GM18499 (cell line): ENCODE data around the gene SIK2.

Experiments used
- ATAC-seq: cut with Tn5 transposase; IDR thresholded peaks from one replicate; pipeline ENCODE4 v1.9.1; 2021; ENCODE audit warnings: moderate number of reproducible peaks; ENCODE audit not compliant: insufficient read depth, unreplicated experiment

SIK2 gene

GRCh38 chr11:111617286-111617685 lies 15.0 kb downstream of the SIK2 start:
- ATAC-seq = no peak

- ATAC-seq = no peak
Measured at GRCh38 chr11:111620518-111620917, 18.3 kb downstream of the SIK2 start.

- no peak for ATAC-seq
Measured at GRCh38 chr11:111623527-111624030, 21.3 kb downstream of the SIK2 start.

- ATAC-seq = no peak
Measured at GRCh38 chr11:111624608-111625007, 22.4 kb downstream of the SIK2 start.

GRCh38 chr11:111627591-111627990 lies 25.3 kb downstream of the SIK2 start:
- no peak for ATAC-seq

- ATAC-seq = no peak
Measured at GRCh38 chr11:111629499-111629898, 27.2 kb downstream of the SIK2 start.

GRCh38 chr11:111631024-111631665 lies 28.9 kb downstream of the SIK2 start:
- no peak for ATAC-seq

GRCh38 chr11:111631666-111632039 lies 29.4 kb downstream of the SIK2 start:
- no peak for ATAC-seq

- no peak for ATAC-seq
Measured at GRCh38 chr11:111632516-111633220, 30.4 kb downstream of the SIK2 start.

GRCh38 chr11:111633248-111633647 lies 31.0 kb downstream of the SIK2 start:
- ATAC-seq = no peak

GRCh38 chr11:111633756-111634362 lies 31.6 kb downstream of the SIK2 start:
- ATAC-seq = no peak

GRCh38 chr11:111634981-111635705 lies 32.9 kb downstream of the SIK2 start:
- ATAC-seq = no peak

- no peak for ATAC-seq
Measured at GRCh38 chr11:111635706-111636045, 33.4 kb downstream of the SIK2 start.

GRCh38 chr11:111637885-111638284 lies 35.6 kb downstream of the SIK2 start:
- ATAC-seq = no peak

GRCh38 chr11:111639226-111639925 lies 37.1 kb downstream of the SIK2 start:
- ATAC-seq = no peak

GRCh38 chr11:111641339-111642015 lies 39.2 kb downstream of the SIK2 start:
- no peak for ATAC-seq

- no peak for ATAC-seq
Measured at GRCh38 chr11:111642542-111642941, 40.3 kb downstream of the SIK2 start.

GRCh38 chr11:111644922-111645321 lies 42.7 kb downstream of the SIK2 start:
- no peak for ATAC-seq

- ATAC-seq = no peak
Measured at GRCh38 chr11:111645657-111646316, 43.5 kb downstream of the SIK2 start.
